Measurements from ENCODE around the gene ACER3. TPM values are rescaled to one million over a fixed set of nuclear protein-coding genes. Genes with fewer than 3 reads are reported as not detected.
"Not testable (repeated sequence)": the region's sequence is repeated elsewhere in the genome, so short reads cannot be mapped to it uniquely, and the experiment has no call there.

The ACER3 gene
- polyA plus RNA-seq (2013): 15.8 and 15.9 TPM in 2 replicates

DNA sequence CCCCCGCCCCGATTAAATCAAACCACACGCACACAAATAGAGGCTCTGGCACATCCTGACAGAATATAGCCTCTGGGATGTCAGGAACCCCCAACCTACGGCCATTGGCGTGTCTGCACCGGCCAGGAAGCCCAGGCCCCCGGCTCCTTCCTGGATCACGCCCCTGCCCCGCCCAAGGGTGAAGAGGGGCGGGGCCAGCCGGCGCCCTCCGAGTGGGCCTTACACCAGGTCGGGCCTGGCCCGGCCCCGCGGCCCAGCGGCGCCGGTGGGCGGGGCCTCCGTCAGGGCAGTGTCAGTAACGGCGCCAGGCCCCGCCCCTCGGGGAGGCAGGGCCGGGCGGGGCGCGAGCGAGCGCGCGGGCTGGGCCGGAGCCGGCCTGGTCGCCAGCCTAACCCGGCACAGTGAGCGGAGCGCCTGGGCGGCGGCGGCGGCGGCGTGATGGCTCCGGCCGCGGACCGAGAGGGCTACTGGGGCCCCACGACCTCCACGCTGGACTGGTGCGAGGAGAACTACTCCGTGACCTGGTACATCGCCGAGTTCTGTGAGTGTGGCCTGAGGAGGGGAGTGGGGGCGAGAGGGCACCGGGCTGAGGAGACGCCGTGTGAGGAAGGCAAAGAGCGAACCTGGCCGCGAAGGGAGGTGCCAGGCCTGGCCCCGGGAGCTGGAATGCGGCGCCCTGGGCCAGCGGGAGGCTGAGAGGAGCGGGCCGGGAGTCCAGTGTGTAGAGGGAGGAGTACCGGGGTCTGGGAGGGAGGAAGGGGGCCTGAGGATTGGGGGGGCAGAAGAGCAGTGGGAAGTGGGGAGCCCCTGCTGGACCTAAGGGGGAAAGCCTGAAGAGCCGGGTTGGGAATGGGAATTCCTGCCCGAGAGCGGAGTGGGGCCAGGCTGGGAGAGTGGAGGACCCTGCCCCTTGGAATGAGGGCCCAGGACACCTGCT is at the start of gene ACER3:
TSS of gene ACER3 (plus strand) at position 380 of the 937 bp plus-strand sequence. CDS start at position 439, 59 bp downstream.
- Histone ChIP-seq H3K4me2 (ENCODE audit: low read length) (peak within 1 kb of the TSS; percentile 82), H3K79me2 (ENCODE audit: control insufficient read depth, insufficient read depth, low read length, poor library complexity) (peaks cover 6% of the 10 kb centered on the region), H3K36me3 (ENCODE audit: control insufficient read depth in 1 of 2, insufficient read depth in 2 of 2, low read length in 2 of 2) (no peaks in the 10 kb centered on the region), H4K12ac (ENCODE audit: low read depth, low read length) (peak within 1 kb of the TSS; percentile 96), H3K4me1 (ENCODE audit: control insufficient read depth in 1 of 2, insufficient read depth in 2 of 2, low read length in 2 of 2) (peaks cover 4 to 11% of the 10 kb centered on the region in 2 experiments), H2BK5ac (ENCODE audit: low read depth, low read length, poor library complexity) (peak within 1 kb of the TSS; percentile 89), H3K27me3 (ENCODE audit: insufficient read depth, low read length) (no peaks in the 10 kb centered on the region), H3K23ac (ENCODE audit: low read length) (no peak within 1 kb of the TSS), H3K27ac (ENCODE audit: low read depth, low read length) (peak within 1 kb of the TSS; percentile 9), H2AFZ (ENCODE audit: insufficient read depth, low read length, poor library complexity) (peak within 1 kb of the TSS; percentile 89), H2AK5ac (ENCODE audit: low read length) (peak within 1 kb of the TSS; percentile 60), H4K8ac (ENCODE audit: low read depth, low read length) (peak within 1 kb of the TSS; percentile 98), H3K9me3 (ENCODE audit: insufficient read depth, low read depth, low read length) (no peaks in the 10 kb centered on the region), H3K18ac (ENCODE audit: low read length) (peak within 1 kb of the TSS; percentile 98), H3K4me3 (ENCODE audit: low read depth, low read length) (peak within 1 kb of the TSS; percentile 95), H2BK12ac (ENCODE audit: low read length) (peak within 1 kb of the TSS; percentile 78), H3K79me1 (ENCODE audit: low read length) (peaks cover 6% of the 10 kb centered on the region), H4K91ac (ENCODE audit: low read depth, low read length) (peak within 1 kb of the TSS; percentile 84), H3K9ac (ENCODE audit: low read length) (peak within 1 kb of the TSS; percentile 92), H3K14ac (ENCODE audit: low read length) (peak within 1 kb of the TSS; percentile 98), H3K4ac (ENCODE audit: low read depth, low read length) (peak within 1 kb of the TSS; percentile 96), H2BK120ac (ENCODE audit: insufficient read depth, low read length, poor library complexity) (peak within 1 kb of the TSS; percentile 96)
- no CpG with 5 or more reads among the region's 73 CpGs for WGBS (ENCODE audit: extremely low coverage, insufficient coverage, insufficient read length)
- peak; percentile 91 to 97 for DNase-seq

DNA sequence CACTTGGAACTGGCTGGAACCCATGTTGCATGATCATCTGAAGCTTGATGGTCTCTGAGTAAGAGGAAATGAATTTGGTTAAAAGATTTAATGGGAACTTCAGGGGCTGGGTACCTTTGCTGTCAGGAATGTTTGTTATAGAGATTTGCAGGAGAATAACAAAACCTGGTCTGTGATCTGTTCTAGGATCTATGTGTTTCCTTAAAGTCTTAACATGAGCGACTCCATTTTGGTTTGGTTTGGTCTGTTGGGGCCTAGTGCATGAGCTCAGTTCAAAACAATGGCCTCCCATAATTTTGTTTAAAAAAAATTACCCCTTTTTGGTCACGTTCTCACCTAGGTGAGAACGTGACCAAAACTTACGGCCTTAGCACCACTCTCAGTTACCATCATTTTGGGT is 49.5 kb upstream of the ACER3 start:
- Histone ChIP-seq H3K27ac (ENCODE audit: low read depth, low read length) (no peak overlapping the region), H3K4ac (ENCODE audit: low read depth, low read length) (no peak overlapping the region), H3K79me1 (ENCODE audit: low read length) (no peaks in the 10 kb centered on the region), H3K9me3 (ENCODE audit: insufficient read depth, low read depth, low read length) (peaks cover 6% of the 10 kb centered on the region), H2BK5ac (ENCODE audit: low read depth, low read length, poor library complexity) (no peak overlapping the region), H3K27me3 (ENCODE audit: insufficient read depth, low read length) (no peaks in the 10 kb centered on the region), H2BK120ac (ENCODE audit: insufficient read depth, low read length, poor library complexity) (no peak overlapping the region), H3K79me2 (ENCODE audit: control insufficient read depth, insufficient read depth, low read length, poor library complexity) (no peaks in the 10 kb centered on the region), H3K14ac (ENCODE audit: low read length) (no peak overlapping the region), H3K36me3 (ENCODE audit: control insufficient read depth in 1 of 2, insufficient read depth in 2 of 2, low read length in 2 of 2) (no peaks in the 10 kb centered on the region), H3K4me1 (ENCODE audit: control insufficient read depth in 1 of 2, insufficient read depth in 2 of 2, low read length in 2 of 2) (no peaks in the 10 kb centered on the region), H3K4me3 (ENCODE audit: low read depth, low read length) (no peak overlapping the region), H2AK5ac (ENCODE audit: low read length) (no peak overlapping the region), H3K23ac (ENCODE audit: low read length) (no peak overlapping the region), H3K9ac (ENCODE audit: low read length) (no peak overlapping the region), H3K4me2 (ENCODE audit: low read length) (no peak overlapping the region), H3K18ac (ENCODE audit: low read length) (no peak overlapping the region), H2BK12ac (ENCODE audit: low read length) (no peak overlapping the region), H4K91ac (ENCODE audit: low read depth, low read length) (no peak overlapping the region), H4K8ac (ENCODE audit: low read depth, low read length) (no peak overlapping the region), H2AFZ (ENCODE audit: insufficient read depth, low read length, poor library complexity) (no peak overlapping the region), H4K12ac (ENCODE audit: low read depth, low read length) (no peak overlapping the region)
- no peak for DNase-seq
- WGBS (ENCODE audit: extremely low coverage, insufficient coverage, insufficient read length): no CpG with 5 or more reads among the region's 4 CpGs

DNA sequence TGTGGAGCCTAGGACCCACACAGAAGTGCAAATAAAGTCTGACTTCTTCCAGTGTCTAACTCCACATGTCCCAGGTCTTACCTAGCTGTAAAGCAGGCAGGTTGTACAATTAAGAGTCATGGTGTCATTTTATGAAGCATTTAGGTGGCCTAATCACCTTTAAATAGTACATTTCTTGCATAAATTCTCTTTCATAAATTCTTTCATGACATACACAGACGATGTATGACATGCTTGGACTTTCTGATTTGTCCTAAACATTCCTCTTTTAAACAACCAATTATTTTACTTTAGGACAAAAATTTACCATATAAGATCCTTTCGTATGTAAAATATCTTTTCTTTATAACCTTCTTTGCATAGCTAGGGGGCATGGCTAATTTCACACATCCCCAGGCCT is 46.3 kb upstream of the ACER3 start:
- no peaks in the 10 kb centered on the region for H3K27me3 ChIP-seq (ENCODE audit: insufficient read depth, low read length)
- no peak overlapping the region for H2AFZ ChIP-seq (ENCODE audit: insufficient read depth, low read length, poor library complexity)
- no peak overlapping the region for H4K12ac ChIP-seq (ENCODE audit: low read depth, low read length)
- H3K14ac ChIP-seq (ENCODE audit: low read length): no peak overlapping the region
- no peak overlapping the region for H2AK5ac ChIP-seq (ENCODE audit: low read length)
- no peaks in the 10 kb centered on the region for H3K4me1 ChIP-seq (ENCODE audit: control insufficient read depth in 1 of 2, insufficient read depth in 2 of 2, low read length in 2 of 2)
- H4K91ac ChIP-seq (ENCODE audit: low read depth, low read length): no peak overlapping the region
- no peak overlapping the region for H2BK5ac ChIP-seq (ENCODE audit: low read depth, low read length, poor library complexity)
- H3K79me2 ChIP-seq (ENCODE audit: control insufficient read depth, insufficient read depth, low read length, poor library complexity): no peaks in the 10 kb centered on the region
- H3K4ac ChIP-seq (ENCODE audit: low read depth, low read length): no peak overlapping the region
- H3K27ac ChIP-seq (ENCODE audit: low read depth, low read length): no peak overlapping the region
- H3K18ac ChIP-seq (ENCODE audit: low read length): no peak overlapping the region
- H2BK120ac ChIP-seq (ENCODE audit: insufficient read depth, low read length, poor library complexity): no peak overlapping the region
- WGBS (ENCODE audit: extremely low coverage, insufficient coverage, insufficient read length): no CpG with 5 or more reads among the region's 2 CpGs
- no peak overlapping the region for H3K4me2 ChIP-seq (ENCODE audit: low read length)
- no peak overlapping the region for H2BK12ac ChIP-seq (ENCODE audit: low read length)
- DNase-seq: no peak
- peaks cover 8% of the 10 kb centered on the region for H3K9me3 ChIP-seq (ENCODE audit: insufficient read depth, low read depth, low read length)
- H3K23ac ChIP-seq (ENCODE audit: low read length): no peak overlapping the region
- H3K79me1 ChIP-seq (ENCODE audit: low read length): no peaks in the 10 kb centered on the region
- no peak overlapping the region for H3K9ac ChIP-seq (ENCODE audit: low read length)
- H4K8ac ChIP-seq (ENCODE audit: low read depth, low read length): no peak overlapping the region
- no peaks in the 10 kb centered on the region for H3K36me3 ChIP-seq (ENCODE audit: control insufficient read depth in 1 of 2, insufficient read depth in 2 of 2, low read length in 2 of 2)
- no peak overlapping the region for H3K4me3 ChIP-seq (ENCODE audit: low read depth, low read length)

DNA sequence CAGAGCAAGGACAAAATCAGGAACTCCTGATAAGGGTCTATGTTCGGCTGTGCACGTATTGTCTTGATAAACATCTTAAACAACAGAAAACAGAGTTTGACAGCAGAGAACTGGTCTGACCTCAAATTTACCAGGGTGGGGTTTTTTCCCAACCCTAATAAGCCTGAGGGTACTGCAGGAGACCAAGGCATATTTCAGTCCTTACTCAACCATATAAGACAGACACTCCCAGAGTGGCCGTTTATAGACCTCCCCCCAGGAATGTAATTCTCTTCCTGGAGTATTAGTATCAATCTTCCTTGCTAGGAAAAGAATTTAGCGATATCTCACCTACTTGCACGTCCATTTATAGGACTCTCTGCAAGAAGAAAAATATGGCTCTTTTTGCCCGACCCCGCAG is 45.0 kb upstream of the ACER3 start:
- not testable (repeated sequence) for H2BK12ac ChIP-seq (ENCODE audit: low read length); H3K14ac ChIP-seq (ENCODE audit: low read length); H2BK120ac ChIP-seq (ENCODE audit: insufficient read depth, low read length, poor library complexity); H3K36me3 ChIP-seq (ENCODE audit: control insufficient read depth in 1 of 2, insufficient read depth in 2 of 2, low read length in 2 of 2); H3K4ac ChIP-seq (ENCODE audit: low read depth, low read length); H3K18ac ChIP-seq (ENCODE audit: low read length); H2BK5ac ChIP-seq (ENCODE audit: low read depth, low read length, poor library complexity); H4K12ac ChIP-seq (ENCODE audit: low read depth, low read length); H3K79me2 ChIP-seq (ENCODE audit: control insufficient read depth, insufficient read depth, low read length, poor library complexity); H3K9ac ChIP-seq (ENCODE audit: low read length); H2AK5ac ChIP-seq (ENCODE audit: low read length); H3K23ac ChIP-seq (ENCODE audit: low read length); H4K8ac ChIP-seq (ENCODE audit: low read depth, low read length); H2AFZ ChIP-seq (ENCODE audit: insufficient read depth, low read length, poor library complexity); H3K9me3 ChIP-seq (ENCODE audit: insufficient read depth, low read depth, low read length); H3K27me3 ChIP-seq (ENCODE audit: insufficient read depth, low read length); H3K4me3 ChIP-seq (ENCODE audit: low read depth, low read length); H3K4me1 ChIP-seq (ENCODE audit: control insufficient read depth in 1 of 2, insufficient read depth in 2 of 2, low read length in 2 of 2); H4K91ac ChIP-seq (ENCODE audit: low read depth, low read length); H3K79me1 ChIP-seq (ENCODE audit: low read length); H3K4me2 ChIP-seq (ENCODE audit: low read length); H3K27ac ChIP-seq (ENCODE audit: low read depth, low read length)
- DNase-seq: peak in 1 of 2 donors; percentile 51
- WGBS (ENCODE audit: extremely low coverage, insufficient coverage, insufficient read length): no CpG with 5 or more reads among the region's 7 CpGs

All from trophoblast cell (in vitro differentiated cells and primary cell).